Ecto neural progenitor cell (in vitro differentiated cells): ENCODE results near the gene EDDM3A.
"Not testable (repeated sequence)": the region's sequence is repeated elsewhere in the genome, so short reads cannot be mapped to it uniquely, and the experiment has no call there.

Experiments
- DNase-seq: peaks from one replicate; pipeline ENCODE4 v3.0.0-alpha.2; 2018; ENCODE audit warnings: low spot score

Gene EDDM3A

DNA sequence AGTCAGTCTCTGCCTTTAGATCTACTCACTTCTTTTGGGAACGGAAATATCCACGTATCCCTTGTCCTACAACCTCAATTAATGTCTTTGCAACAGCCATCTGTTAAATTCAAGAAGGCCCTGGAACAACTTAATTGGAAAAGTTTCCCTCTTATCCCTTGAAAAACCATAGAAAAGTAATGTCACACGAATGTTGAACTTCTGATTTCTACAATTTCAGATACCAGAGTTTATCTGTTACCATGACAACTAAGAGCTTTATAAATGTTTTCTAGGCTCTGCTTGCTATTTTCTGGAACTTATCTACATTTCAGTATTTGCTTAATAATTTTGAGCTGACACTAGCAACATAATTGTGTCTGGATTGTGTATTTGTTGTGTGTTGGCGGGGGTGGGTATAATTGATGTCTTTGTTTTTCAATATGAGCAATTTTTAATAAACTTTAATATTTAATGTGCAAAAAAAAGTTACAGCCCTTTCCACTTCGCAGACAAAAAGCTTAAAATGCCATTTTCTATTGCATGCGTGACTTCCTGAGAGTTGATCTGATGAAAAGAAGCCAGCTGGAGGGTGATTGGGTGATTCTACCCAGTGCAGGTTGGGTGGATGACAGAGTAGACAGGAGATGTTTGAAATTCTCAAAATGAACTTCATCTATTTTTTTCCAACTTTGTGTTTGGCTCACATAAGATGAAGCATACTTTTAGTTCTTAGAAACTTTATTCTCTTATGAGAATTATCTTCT, 11.8 kb upstream of the EDDM3A start:
- no peak for DNase-seq

DNA sequence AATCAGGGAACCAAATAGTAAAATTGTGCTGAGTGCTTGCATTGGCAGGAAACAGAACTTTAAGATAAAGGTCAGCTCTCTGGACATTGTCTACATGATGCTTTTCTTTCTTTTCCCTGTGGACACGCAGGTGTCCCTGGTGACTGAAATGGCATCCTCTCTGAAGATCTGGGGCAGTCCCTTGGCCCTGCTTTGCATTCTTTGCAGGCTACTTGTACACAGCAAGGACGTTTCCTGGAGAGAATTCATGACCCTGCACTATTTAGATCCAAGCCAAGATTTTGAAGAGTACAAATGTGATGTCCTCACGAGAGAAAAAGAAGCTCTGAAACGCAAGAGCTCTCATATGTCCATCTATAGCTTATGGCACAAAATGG, 11.3 kb upstream of the EDDM3A start:
- DNase-seq, result no peak

DNA sequence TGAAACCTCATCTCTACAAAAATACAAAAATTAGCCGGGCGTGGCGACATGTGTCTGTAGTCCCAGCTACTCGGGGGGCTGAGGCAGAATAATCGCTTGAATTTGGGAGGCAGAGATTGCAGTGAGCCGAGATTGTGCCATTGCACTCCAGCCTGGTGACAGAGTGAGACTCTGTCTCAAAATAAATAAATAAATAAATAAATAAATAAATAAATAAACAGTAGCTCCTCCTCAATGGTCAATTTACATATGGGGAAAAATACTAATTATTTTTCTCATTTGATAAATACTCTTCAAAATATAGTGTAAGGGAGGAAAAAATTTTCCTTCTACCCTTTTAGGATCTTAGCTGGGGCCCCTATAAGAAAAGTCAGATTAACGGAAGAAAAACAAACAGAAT, 7.4 kb upstream of the EDDM3A start:
- DNase-seq, result not testable (repeated sequence)

DNA sequence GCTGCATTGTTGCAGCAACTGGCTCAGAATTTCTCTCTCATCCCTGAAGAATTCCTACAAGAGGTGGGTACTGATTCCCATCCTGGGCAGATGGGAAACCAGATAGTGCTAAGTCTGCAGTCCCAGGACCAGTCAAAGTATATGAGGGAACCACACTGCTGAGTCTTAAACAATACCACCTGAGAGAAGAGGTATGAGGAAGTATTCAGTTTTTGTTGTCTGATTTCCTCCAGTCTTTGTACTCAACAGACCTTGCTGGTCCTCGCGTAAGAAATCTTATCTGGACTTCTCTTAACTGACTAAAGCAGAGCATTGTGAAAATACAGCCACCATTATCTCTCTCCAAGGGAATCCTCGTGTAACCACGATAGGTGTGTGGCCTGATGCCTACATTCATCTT, 3.6 kb upstream of the EDDM3A start:
- no peak for DNase-seq

DNA sequence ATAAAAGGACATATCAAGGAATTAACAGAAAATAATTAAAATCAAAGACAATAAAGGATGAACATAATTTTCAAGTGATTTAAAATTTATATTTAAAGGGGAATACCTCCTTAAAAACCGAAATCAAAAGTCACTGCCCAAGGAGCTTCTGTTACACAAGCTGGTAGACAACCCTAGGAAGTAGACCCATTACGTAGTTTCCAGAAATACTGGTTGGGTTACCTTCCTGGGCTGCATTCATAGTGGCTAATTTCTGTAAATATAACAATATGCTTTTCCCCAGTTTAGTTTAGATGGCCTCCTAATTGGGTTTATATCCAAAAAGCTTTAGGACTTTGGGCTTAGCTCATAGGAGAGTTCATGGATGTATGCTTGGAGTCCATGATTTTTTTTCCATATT, 2.1 kb upstream of the EDDM3A start:
- no peak for DNase-seq

DNA sequence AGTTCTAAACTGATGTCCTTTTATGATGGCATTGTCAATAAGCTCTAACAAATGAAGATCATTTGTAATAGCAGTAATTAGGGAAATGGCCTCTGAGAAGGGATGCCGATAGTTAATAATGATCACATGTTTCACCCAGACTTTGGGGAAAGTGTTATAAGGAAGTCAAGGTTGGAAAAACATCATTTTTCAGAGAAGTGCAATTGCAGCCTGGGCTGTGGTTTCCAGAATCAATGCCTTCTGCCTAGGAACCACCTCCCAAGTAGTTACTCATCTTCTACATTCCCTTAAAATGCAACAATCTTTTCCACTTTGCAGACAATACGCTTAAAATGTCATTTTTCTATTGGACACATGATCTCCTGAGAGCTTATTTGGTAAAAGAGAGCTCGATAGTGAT, 879 bp downstream of the EDDM3A start:
- DNase-seq, result no peak

DNA sequence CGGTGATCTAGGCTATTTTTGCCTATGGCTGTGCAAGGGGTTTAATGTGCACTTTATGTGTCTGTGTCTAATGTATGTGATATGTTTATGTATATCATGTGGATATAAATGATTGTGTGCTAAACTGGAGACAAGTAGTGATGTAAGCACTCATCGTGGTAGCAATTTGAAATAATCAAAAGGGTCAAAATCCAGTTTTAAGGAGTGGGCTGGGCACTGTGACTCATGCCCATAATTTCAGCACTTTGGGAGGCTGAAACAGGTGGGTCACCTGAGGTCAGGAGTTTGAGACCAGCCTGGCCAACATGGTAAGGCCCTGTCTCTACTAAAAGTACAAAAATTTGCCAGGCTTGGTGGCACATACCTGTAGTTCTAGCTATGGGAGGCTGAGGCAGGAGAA, 2.8 kb downstream of the EDDM3A start:
- no peak for DNase-seq

DNA sequence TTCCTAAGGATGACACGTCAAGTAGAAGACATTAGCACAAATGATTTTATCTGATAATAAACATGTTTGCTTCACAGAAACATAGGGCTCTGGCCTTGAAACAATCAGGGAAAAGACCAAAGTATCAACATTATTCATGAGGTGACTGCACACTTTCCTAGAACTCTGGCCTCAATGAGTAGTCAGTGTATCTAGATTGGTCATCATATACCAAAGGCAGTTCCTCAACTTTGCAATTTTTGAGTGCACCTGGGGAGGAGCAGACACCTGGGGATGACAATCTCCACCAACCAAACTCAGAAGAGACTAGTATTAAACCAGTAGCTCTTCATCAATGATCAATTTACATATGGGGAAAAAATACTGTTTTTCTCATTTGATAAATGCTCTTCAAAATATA, 4.5 kb downstream of the EDDM3A start:
- DNase-seq, result no peak

DNA sequence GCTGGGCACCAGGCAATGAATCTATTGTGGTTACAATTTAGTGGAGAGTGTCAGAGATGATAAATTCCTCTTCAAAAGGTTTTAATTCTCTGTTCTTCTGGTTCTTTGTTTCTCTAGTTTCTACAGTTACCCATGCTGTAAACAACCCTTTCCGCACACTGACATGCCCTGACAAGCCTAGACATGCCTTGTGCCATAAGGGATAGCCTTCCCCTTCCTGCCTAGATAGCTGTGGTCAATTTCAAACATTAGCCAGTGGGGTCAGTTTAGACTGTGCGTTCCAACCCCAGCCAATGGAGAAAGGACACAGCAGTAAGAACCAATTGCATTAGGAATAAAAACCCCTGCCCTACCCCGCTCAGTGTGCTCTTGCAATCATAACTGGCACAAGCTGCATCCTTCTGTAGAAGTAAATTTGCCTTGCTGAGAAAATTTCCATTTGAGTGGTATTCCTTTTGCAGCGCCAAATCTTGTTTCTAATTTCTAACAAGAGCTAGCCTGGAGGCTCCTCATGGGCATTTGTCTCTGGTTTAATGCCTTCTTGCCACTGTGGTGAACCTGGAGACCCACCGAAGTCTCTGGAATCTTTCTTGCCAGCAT, 6.4 kb downstream of the EDDM3A start:
- DNase-seq, result no peak

DNA sequence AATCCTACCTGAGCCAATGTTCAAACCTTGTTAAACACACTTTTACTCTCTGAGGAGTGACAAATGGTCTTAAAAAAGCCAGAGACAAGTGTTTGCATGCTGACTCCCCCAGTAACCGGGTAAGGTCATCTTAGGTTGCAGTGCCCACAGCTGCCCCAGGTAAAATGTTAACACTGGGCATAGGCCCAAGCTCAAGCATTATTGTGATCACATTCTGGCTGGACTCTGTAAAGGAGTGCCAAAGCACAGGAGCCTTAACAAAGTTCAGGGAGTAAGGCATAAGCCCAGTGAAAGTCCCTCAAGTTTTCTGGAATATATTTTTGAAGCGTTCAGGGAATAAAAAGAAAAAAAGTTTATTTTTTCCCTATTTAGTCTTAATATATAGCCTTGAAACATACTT, 8.6 kb downstream of the EDDM3A start:
- no peak for DNase-seq

DNA sequence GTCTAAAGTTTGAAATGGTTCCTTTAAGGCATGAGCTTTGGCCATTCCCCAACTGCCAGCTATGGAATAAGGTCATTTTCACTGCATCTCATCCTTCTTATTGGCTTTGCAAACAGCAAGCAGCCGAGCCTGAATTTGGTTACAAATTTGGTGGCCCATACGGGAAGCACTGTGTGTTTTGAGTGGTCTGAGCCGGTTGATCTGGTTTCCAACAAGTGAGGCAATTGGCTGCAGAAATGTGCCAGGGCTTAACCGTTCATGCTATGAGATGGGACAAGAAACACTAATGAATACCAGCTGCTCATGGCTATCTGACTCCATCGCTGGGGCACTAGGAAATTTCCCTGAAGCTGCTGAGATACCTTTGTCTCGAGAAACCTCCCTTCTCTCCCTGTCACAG, 9.3 kb downstream of the EDDM3A start:
- DNase-seq, result no peak

DNA sequence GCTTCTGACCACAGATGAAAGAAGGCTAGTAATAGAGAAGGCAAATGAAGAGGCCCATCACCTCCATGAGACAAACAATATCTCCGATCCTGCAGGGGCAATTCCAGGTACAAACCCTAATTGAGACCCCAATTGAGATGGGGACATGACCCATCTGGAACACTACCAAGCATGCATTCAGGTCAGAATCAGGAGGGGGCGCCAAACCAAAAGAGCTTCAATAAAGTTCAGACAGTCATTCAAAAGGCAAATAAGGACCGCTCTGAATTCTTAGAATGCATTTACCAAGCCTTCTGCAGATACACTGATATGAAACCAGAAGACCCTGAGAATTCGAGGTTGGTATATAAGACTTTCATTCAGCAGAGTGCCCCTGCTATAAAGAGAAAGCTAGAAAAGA, 12.3 kb downstream of the EDDM3A start:
- no peak for DNase-seq

DNA sequence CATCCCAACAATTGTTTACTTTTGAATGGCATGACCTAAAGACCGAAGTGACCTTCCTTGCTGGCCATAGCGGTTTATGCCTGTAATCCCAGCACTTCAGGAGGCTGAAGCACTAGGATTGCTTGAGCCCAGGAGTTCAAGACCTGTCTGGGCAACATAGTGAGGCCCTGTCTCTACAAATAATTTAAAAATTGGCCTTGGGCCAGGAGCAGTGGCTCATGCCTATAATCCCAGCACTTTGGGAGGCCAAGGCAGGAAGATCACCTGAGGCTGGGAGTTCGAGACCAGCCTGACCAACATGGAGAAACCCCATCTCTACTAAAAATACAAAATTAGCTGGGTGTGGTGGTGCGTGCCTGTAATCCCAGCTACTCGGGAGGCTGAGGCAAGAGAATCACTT, 13.8 kb downstream of the EDDM3A start:
- DNase-seq, result not testable (repeated sequence)

DNA sequence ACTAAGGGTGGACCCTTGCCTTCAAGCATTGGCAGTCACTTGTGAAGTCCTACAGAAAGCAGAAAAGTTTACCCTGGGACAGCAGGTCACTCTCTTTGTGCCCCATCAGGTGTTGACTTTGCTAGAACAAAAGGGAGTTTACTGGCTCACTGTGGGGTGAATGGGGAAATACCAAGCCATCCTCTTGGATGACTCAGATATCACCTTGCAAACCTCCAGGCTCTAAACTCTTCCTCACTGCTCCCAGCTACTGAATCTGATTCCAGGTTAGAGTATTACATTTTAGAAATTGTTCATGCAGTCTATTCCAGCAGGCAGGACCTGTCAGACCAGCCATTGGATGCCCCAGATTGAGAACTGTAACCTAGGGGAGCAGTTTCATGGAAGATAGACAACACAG, 15.3 kb downstream of the EDDM3A start:
- no peak for DNase-seq

DNA sequence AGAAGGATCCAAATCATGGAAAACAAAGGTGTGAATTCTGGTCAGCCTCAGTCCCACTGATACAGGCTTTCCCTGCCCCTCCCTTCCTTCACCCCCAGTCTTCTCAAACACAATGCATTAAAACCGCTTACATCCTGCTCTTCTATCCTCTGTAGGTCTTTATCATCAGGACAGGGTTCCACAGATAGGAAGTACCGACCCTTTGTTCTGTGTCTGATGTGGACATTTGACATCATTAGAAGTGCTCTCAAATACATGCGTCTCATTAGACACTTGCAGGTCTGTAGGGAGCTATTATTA, 22.9 kb downstream of the EDDM3A start:
- DNase-seq, result no peak

DNA sequence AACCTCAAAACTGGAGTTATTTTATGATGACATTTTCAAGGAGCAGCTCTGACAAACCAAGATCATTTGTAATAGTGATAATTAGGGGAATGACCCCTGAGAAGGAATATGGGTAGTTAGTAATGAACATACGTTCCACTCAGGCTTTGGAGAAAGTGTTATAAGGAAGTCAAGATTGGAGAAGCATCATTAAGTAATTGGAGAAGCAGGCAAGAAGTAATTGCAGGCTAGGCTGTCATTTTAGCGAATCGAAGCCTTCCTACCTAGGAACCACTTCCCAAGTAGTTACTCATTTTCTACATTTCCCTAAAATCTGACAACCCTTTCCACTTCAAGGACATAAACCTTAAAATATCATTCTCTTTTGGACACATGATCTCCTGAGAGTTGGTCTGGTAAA, 23.7 kb downstream of the EDDM3A start:
- no peak for DNase-seq

DNA sequence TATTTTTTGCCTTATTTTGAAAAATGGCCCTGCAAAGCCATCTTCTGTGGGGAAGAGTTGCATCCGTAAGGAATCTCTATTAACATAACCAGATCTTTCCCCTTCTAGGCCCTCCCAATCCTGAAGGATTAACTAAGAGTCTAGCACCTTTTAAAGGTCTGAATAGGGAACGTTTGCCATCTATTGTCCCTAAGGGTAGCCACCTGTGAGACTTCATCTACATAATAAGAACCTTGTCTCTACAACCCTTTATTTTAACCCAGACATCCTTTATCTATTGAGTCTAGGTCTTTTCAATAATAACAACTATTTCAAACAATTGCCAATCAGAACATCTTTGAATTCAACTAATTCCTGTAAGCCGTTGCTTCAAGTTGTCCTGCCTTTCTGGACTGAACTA, 27.0 kb downstream of the EDDM3A start:
- no peak for DNase-seq

DNA sequence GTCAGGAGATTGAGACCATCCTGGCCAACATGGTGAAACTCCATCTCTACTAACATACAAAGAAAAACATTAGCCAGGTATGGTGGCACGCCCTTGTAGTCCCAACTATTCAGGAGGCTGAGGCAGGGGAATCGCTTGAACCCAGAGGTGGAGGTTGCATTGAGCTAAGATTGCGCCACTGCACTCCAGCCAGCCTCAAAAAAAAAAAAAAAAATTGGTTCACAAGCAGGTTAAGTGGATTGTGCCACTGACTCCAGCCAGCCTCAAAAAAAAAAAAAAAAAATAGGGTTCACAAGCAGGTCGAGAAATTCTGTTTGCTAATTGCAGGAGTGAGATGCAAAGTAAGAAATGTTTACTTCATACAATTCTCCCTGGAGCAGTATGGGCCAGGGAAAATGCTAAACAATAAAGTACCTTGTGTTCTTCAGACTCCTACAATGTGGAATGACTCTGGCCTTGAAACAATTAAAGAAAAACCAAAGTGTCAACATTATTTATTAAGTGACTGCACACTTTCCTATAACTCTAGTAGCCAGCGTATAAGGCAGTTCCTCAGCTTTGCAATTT, 28.7 kb downstream of the EDDM3A start:
- DNase-seq, result no peak

DNA sequence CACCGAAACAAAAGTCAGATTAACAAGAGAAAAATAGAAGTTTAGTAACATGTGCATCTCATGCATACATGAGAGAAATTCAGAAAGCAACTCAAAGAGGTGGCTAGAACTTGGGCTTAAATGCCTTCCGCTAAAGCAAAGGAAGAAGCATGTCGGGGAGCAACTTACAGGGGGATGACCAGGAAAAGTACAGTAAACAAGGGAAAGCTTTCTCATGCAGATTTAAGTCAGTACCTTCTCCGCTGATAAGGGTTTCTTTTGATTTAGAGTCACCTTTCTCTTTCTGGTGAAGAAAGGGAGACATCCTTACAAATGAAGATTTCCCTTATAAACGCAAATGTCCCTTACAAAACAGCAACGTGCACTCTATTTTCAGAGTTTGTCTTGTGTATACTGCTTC, 29.4 kb downstream of the EDDM3A start:
- no peak for DNase-seq

DNA sequence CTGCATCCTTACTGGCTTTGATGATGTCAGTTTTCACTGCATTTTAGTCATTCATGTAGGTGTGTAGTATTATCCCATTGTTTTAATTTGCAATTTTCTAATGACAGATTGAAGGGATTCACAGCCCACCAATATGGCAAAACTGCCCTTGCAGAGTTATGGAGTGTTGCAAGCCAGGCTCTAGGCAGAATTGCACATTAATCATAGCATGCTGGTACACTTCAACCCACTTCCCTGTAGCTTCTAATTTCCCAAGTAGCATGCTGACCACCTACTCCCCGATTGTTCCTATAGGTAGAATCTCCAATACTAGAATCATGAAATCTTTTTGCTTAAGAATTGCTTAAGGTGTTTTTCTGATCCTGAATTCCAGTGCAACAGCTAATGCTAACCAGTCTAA, 30.2 kb downstream of the EDDM3A start:
- no peak for DNase-seq

DNA sequence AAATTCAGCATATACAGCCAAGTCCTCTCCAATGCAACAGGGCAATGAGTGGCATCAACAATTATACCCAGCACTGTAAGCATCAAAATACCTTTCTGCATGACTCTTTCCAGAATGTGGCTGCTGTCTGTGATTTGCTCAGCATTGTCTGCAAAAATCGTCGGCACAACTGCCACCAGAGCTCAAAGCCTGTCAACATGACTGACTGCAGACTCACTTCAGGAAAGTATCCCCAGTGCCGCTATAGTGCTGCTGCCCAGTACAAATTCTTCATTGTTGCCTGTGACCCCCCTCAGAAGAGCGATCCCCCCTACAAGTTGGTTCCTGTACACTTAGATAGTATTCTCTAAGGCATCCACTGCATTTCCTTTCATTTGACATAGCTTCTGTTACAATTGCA, 36.1 kb downstream of the EDDM3A start:
- no peak for DNase-seq

DNA sequence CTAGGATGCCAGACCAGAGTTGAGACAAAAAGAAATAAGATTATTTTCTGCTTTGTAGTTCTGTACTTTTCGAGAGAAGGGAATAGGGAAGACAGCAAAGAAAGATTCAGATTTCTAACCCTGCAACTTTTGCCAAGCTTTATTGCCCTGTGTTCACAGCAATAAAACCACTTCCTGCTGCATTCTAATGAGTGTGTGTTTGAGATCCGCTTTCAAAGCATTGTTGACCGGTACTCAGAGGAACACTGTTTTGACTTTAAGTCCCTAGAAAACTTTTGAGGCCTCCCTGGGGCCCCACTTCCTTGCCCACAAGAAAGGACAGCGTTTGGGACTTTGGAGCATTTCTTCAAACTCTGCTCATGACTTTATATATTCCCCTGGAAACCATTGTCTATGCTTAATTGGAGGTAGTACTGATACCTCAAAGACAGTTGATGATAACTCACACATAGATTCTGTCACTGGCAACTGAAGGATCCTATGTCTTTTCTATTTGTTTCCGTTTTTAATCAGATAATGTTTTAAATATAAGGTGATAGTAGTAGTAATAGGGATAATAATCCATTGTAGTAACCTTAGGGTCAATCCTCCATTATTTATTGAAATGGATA, 36.7 kb downstream of the EDDM3A start:
- no peak for DNase-seq

DNA sequence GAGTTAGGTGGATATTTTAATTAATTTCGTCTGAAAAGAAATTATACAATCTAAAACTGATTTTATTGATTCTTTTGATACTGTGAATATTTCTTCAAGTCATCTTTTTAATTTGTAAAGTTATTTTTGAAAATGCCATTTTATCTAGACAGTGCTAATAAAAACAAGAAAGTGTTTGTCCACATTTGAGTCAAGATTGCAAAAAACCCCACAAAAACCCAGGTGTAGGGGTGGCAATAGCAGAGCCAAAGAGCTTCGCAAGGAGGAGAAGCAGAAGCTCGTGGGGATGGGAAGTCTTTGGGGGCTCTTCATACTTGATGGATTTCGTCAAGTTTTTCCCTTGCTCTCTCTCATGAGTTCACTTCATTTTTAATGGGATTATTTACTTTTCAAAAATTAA, 41.3 kb downstream of the EDDM3A start:
- DNase-seq, result no peak
